Astrocyte (in vitro differentiated cells and primary cell): Measurements from ENCODE around the gene CRIM1.

Source experiments
- EZH2 ChIP-seq: IDR thresholded peaks from 2 replicates; pipeline ENCODE4 v1.6.1; 2012; ENCODE audit warnings: mild to moderate bottlenecking, low read length, inconsistent platforms; ENCODE audit not compliant: insufficient read depth
- TF ChIP-seq, protein P1 (sequence below): IDR thresholded peaks from 2 replicates; pipeline ENCODE4 v1.5.1; 2011; ENCODE audit warnings: low read depth, mild to moderate bottlenecking, inconsistent platforms, low read length, moderate library complexity; ENCODE audit not compliant: insufficient read depth

DNA sequence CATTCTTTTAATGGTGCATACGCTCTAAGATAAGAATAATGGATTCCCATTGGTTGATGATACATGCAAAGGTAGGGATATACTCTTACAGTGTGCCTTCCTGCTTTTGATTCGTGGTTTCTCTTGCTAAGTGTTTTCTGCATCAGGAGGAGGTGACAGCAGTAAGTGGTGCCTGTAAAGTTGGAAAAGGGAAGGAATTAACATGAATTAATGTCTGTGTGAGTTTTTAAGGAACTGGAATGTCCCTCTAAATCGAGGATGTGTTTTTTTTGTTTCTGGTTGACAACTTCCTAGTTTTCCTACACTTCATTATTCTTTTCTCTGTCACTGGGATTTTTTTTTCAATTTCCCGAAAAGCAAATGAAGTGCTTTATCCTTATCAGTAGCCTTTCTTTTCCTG is 54.4 kb downstream of the CRIM1 start:
- TF ChIP-seq, protein P1, sequence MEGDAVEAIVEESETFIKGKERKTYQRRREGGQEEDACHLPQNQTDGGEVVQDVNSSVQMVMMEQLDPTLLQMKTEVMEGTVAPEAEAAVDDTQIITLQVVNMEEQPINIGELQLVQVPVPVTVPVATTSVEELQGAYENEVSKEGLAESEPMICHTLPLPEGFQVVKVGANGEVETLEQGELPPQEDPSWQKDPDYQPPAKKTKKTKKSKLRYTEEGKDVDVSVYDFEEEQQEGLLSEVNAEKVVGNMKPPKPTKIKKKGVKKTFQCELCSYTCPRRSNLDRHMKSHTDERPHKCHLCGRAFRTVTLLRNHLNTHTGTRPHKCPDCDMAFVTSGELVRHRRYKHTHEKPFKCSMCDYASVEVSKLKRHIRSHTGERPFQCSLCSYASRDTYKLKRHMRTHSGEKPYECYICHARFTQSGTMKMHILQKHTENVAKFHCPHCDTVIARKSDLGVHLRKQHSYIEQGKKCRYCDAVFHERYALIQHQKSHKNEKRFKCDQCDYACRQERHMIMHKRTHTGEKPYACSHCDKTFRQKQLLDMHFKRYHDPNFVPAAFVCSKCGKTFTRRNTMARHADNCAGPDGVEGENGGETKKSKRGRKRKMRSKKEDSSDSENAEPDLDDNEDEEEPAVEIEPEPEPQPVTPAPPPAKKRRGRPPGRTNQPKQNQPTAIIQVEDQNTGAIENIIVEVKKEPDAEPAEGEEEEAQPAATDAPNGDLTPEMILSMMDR: no peak
- no peak for TF ChIP-seq EZH2
